NCI-H1694 (cell line): ENCODE results near the gene PRKCZ.

ENCODE experiments used
- DNase-seq: peaks from one replicate; lab custom pipeline; 2025; lab: John Stamatoyannopoulos, UW

PRKCZ gene

GRCh38 chr1:2049718-2050431 lies at the start of gene PRKCZ:
TSS of gene PRKCZ (plus strand) at chr1:2050411. CDS start at chr1:2050631, 220 bp downstream.
- peak; percentile 20 for DNase-seq

DNA sequence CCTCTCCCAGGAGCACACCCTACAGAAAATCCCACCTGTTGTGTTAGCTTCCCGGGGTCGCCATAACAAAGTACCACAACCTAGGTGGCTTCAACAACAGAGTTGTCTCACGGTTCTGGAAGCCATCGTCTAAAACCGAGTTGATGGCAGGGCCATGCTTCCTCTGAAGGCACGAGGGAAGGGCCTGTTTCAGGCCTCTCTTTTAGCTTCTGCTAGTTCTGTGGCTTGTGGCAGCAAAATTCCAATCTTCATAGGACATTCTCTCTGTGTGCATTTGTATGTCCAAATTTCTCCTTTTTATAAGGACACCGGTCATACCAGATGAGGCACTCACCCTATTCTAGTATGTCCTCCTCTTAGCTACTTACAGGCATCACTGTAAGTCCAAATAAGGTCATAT lies 49.8 kb upstream of the PRKCZ start:
- DNase-seq: no peak

DNA sequence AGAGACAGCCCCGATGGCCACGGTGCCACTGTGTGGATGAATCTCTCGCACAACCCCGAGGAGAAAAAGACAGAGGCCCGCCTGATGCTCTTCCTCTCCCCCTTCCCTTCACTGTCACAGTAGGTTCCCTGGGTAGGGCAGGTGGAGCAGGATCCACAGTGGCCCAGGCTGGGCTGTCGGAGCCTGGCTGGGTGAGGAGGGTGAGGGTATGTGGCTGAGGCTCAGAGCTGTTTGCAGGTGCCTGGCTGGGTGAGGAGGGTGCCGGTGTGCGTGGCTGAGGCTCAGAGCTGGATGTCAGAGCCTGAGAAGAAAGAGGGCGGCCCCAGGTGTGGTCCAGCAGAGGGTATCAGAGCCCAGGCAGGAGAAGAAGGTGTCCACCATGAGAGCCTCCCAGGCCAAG lies 49.4 kb upstream of the PRKCZ start:
- DNase-seq: no peak

GRCh38 chr1:2001773-2002411 lies 48.3 kb upstream of the PRKCZ start:
- DNase-seq: no peak

DNA sequence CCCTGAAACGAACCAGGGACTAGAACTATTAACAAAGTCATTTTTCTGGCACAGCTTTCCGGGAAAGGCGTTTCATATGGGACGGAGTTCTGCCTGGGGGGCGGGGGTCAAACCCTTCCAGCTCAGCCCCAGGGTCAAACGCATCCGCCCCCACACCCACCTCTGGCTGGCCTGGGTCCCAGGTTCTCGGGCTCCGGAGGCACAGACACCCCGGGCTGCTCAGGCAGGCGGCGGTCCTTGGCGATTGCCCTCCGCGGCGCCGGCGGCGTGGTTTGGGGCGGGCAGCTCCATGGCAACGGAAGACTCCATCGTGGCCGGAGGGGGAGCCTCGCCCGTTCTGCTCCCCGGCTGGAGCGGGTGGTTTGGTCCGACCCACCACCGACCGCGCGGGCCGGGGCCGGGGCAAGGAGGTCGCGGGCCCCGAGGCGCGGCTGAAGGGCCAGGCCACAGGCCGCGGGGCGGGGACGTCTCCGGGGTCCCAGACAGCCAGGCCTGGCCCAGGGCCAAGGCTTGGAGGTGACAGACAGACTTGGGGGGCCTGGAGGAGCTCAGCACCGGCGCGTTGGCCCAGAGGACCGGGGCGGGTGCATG lies 46.6 kb upstream of the PRKCZ start, which contains the start of gene CFAP74:
Gene CFAP74, minus strand, starts transcription at position 246 of the 591 bp plus-strand sequence. CDS start 12,830 bp downstream, outside the sequence.
- no peak for DNase-seq

- no peak for DNase-seq
These were observed 45.4 kb upstream of the PRKCZ start for GRCh38 chr1:2004856-2005255.

- DNase-seq: no peak
These were observed 40.8 kb upstream of the PRKCZ start for GRCh38 chr1:2009101-2010053.

GRCh38 chr1:2014181-2014580 lies 36.0 kb upstream of the PRKCZ start:
- DNase-seq: no peak

- no peak for DNase-seq
These were observed 35.2 kb upstream of the PRKCZ start for GRCh38 chr1:2014741-2015735.

- DNase-seq: no peak
These were observed 34.1 kb upstream of the PRKCZ start for GRCh38 chr1:2016123-2016522.

GRCh38 chr1:2018217-2019171 lies 31.7 kb upstream of the PRKCZ start:
- DNase-seq: no peak

- DNase-seq: no peak
These were observed 31.1 kb upstream of the PRKCZ start, which contains the start of gene GABRD for GRCh38 chr1:2019172-2019543. TSS of gene GABRD (plus strand) at chr1:2019345. CDS start at chr1:2019424, 79 bp downstream.

- DNase-seq: no peak
These were observed 30.5 kb upstream of the PRKCZ start for GRCh38 chr1:2019571-2020309.

GRCh38 chr1:2020310-2020655 lies 29.9 kb upstream of the PRKCZ start:
- no peak for DNase-seq

DNA sequence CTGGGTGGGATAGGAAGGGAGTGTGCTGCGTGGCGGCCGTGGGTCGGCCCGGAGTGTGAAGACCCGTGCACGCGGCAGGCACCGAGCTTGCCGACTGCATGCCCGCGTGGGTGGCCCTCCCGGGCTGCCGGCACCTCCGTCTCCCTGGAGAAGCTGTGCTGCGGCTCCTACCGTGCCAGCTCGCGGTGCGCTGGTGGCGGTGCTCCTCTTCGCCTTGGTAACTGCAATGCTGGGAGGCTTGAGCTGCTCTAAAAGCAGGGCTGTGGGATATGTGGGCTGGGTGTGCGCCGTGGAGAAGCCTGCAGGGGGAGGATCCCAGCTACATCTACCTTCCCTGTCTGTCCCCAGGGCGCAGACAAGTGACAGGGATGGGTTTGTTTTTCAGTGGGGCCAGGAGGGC lies 28.7 kb upstream of the PRKCZ start:
- no peak for DNase-seq

GRCh38 chr1:2022063-2022770 lies 28.0 kb upstream of the PRKCZ start:
- no peak for DNase-seq

DNA sequence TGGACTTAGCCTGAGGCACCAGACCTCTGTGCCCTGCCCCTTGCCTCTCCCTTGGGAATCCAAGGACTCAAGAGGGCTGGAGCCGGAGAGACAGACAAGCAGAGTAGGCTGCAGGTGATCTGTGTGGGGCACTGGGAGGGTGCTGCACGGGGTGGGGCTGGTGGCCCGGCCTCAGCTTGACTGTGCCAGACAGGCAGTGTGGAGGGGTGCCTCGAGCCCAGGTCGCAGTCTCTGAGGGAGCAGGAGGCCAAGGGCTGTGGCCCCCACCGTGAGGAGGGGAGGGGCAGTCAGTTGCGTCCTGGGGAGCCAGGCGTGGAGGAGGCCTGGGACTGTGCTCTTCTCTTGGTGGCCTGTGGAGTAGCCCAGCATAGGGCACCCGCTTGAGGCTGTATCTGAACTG lies 27.0 kb upstream of the PRKCZ start:
- DNase-seq: no peak

DNA sequence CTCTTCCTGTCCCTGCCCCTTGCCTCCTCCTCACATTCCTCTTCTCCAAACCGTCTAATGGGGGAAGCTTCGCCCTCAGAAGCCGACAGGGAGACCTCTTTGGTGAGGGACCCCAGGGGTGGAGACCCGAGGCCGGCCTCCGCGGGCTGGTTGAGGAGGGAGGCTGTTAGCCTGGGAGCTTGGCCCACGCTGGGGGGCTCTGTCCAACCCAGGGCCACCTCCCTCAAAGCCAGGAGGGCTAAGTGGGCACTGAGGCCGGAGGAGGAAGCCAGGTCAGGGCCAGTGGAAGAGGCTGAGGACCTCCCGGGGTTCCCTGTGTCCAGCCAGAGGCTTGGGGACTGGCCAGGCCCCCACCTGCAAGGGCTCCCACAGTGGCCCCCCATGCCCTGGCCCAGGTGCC lies 25.8 kb upstream of the PRKCZ start:
- no peak for DNase-seq
